ENCODE results near the gene NUDT21. TPM values are rescaled to one million over a fixed set of nuclear protein-coding genes. Genes with fewer than 3 reads are reported as not detected.

Gene NUDT21
- total and polyA plus RNA-seq, 2 of the 4 experiments (the other 2 are of a cell fraction) = 52.4 to 166 TPM

GRCh38 chr16:56478281-56479049 is 27.3 kb upstream of the NUDT21 start:
- Histone ChIP-seq H4K91ac (ENCODE audit: insufficient read depth, low read depth, low read length) (no peak overlapping the region), H2AK5ac (ENCODE audit: low read depth, low read length) (no peak overlapping the region), H2BK20ac (ENCODE audit: low read depth, low read length) (no peak overlapping the region), H3K36me3 (ENCODE audit: control insufficient read depth, insufficient read depth, low read length) (peaks cover 32% of the 10 kb centered on the region), H3K4ac (ENCODE audit: low read depth, low read length) (no peak overlapping the region), H2AFZ (replicated peaks; ENCODE audit: low read length, poor library complexity) (no peak overlapping the region), H3K23ac (ENCODE audit: low read depth, low read length) (no peak overlapping the region), H4K20me1 (ENCODE audit: insufficient read depth, low read length) (no peaks in the 10 kb centered on the region), H3K27me3 (ENCODE audit: control insufficient read depth, insufficient read depth, low read length) (no peaks in the 10 kb centered on the region), H3K79me1 (ENCODE audit: low read depth in 1 of 2, low read length in 2 of 2) (peaks cover 4 to 13% of the 10 kb centered on the region in 2 experiments; a peak in 3 of 4 replicates), H3K4me1 (ENCODE audit: control insufficient read depth, insufficient read depth, low read length) (peaks cover 1% of the 10 kb centered on the region; the same call in 1 of the 2 replicates), H3K56ac (ENCODE audit: extremely low read depth, insufficient read depth, low read length) (no peak overlapping the region), H2BK120ac (ENCODE audit: low read depth, low read length) (no peak overlapping the region), H3K4me2 (ENCODE audit: low read depth, low read length) (no peak overlapping the region), H3K4me3 (ENCODE audit: insufficient read depth, low read depth, low read length) (no peak overlapping the region), H2AK9ac (replicated peaks; ENCODE audit: low read depth, low read length, poor library complexity) (no peak overlapping the region), H2BK5ac (ENCODE audit: low read depth, low read length, poor library complexity, severe bottlenecking) (no peak overlapping the region), H3K9me3 (ENCODE audit: control insufficient read depth, insufficient read depth, low read length) (no peaks in the 10 kb centered on the region), H3K14ac (replicated peaks; ENCODE audit: low read depth, low read length) (no peak overlapping the region), H4K5ac (ENCODE audit: low read depth, low read length) (no peak overlapping the region), H4K8ac (ENCODE audit: low read depth in 2 of 2, low read length in 2 of 2) (no peak overlapping the region), H3K18ac (ENCODE audit: low read depth, low read length) (no peak overlapping the region), H2BK15ac (ENCODE audit: low read depth, low read length) (no peak overlapping the region), H3K9me1 (ENCODE audit: insufficient read depth, low read length) (no peaks in the 10 kb centered on the region), H3K27ac (ENCODE audit: insufficient read depth, low read length) (no peak overlapping the region), H3K9ac (ENCODE audit: low read depth, low read length) (no peak overlapping the region)
- no CpG with 5 or more reads among the region's 2 CpGs for WGBS, 2 experiments (ENCODE audit: extremely low coverage in 2 of 2, insufficient read length in 1 of 2)
- no peak for ATAC-seq (ENCODE audit: low read depth)
- TF ChIP-seq USF2 (IDR thresholded peaks at IDR 0.05; ENCODE audit: low read depth, low read length) (no peak), CTCF (conservative IDR thresholded peaks at IDR 0.05; ENCODE audit: low read depth, low read length) (no peak), MAFK (IDR thresholded peaks at IDR 0.05; ENCODE audit: low read depth, low read length) (no peak), MXI1 (IDR thresholded peaks at IDR 0.05; ENCODE audit: borderline replicate concordance, low read depth, low read length) (no peak), SMC3 (IDR thresholded peaks at IDR 0.05; ENCODE audit: low read depth, low read length) (no peak), NFE2L2 (IDR thresholded peaks at IDR 0.05; ENCODE audit: low read depth, low read length) (no peak), RAD21 (IDR thresholded peaks at IDR 0.05; ENCODE audit: low read length) (no peak)
- DNase-seq = peak; percentile 12
- in situ Hi-C loops (cut with MboI; ENCODE audit: low sequenced_read_pairs) (no loop called here), dilution Hi-C loops (cut with HindIII; ENCODE audit: low sequenced_read_pairs, unreplicated experiment) (no loop called here), intact Hi-C loops (cut with micrococcal nuclease) (no loop called here)
- ChIA-PET POLR2A (ENCODE audit: unreplicated experiment) (no interaction called here), CTCF (no interaction called here)
- no TSS peak for BruUV-seq (replicated peaks)

All from IMR-90 (cell line).